Muscle layer of colon (tissue), 2 donors: ENCODE data around the gene CAPN5.

Experiments used
- H3K27ac ChIP-seq: one replicate; pipeline ENCODE4 v1.7.0; 2013; ENCODE audit warnings: low read depth, mild to moderate bottlenecking, low read length, moderate library complexity
- H3K27me3 ChIP-seq, 2 donors: one replicate each; pipeline ENCODE4 v1.7.0; 2013; ENCODE audit warnings: low read length in 2 of 2, mild to moderate bottlenecking in 2 of 2; ENCODE audit not compliant: insufficient read depth in 2 of 2, control insufficient read depth in 1 of 2
- H3K36me3 ChIP-seq: one replicate; pipeline ENCODE4 v1.7.0; 2013; ENCODE audit warnings: mild to moderate bottlenecking, low read length; ENCODE audit not compliant: insufficient read depth
- H3K4me1 ChIP-seq: one replicate; pipeline ENCODE4 v1.7.0; 2013; ENCODE audit warnings: mild to moderate bottlenecking, low read length; ENCODE audit not compliant: insufficient read depth
- H3K4me3 ChIP-seq, 2 donors: one replicate each; pipeline ENCODE4 v1.7.0; 2013; ENCODE audit warnings: low read length in 2 of 2, low read depth in 1 of 2, mild to moderate bottlenecking in 1 of 2, moderate library complexity in 1 of 2
- H3K9ac ChIP-seq: one replicate; pipeline ENCODE4 v1.7.0; 2013; ENCODE audit warnings: low read length
- H3K9me3 ChIP-seq: one replicate; pipeline ENCODE4 v1.7.0; 2013; ENCODE audit warnings: mild to moderate bottlenecking, low read length
- donor health status: abdominal sarcoma.
- donor health status: Adenocarcinoma of cecum.

Gene CAPN5

DNA sequence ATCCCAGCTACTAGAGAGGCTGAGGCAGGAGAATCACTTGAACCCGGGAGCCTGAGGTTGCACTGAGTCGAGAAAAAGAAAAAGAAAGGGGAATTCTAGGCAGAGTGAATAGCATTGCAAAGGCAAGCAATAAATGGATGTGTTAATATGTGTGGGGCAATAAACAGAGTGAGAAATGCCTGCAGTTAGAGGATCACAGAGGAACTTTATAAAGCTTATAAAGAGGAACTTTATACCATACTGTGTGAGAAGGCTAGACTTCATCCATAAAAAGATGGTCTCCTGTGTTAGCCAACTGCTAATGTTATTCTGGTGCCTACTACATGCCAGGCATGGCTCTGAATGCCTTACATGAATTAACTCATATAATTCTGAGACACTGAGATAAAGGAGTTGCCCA is 31.7 kb upstream of the CAPN5 start:
- Histone ChIP-seq H3K4me3 (no peak overlapping the region), H3K9me3 (no peaks in the 10 kb centered on the region), H3K4me1 (no peaks in the 10 kb centered on the region), H3K9ac (no peak overlapping the region), H3K36me3 (no peaks in the 10 kb centered on the region), H3K27ac (no peak overlapping the region), H3K27me3 (peaks cover 12 to 31% of the 10 kb centered on the region in 2 donors)

DNA sequence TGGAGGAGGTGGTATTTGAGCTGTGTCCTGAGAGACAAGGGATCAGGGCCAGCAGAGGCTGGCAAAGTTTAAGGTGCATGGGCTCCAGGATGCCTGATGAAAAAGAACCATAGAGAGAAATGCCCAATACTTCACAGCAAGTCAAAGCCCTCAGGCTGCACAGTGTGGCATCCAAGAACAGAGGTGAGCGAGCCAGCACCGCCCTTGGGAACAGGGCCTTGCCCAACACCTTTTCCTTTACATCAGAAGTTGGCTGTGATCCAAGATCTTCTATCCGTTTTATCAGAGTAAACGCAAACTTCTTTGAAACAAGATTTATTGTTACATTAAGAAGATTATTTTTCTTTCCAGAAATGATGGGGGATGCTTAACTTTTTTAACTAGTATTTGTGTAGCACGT is 31.2 kb upstream of the CAPN5 start:
- H3K9me3 ChIP-seq: no peaks in the 10 kb centered on the region
- no peaks in the 10 kb centered on the region for H3K36me3 ChIP-seq
- H3K4me1 ChIP-seq: no peaks in the 10 kb centered on the region
- no peak overlapping the region for H3K4me3 ChIP-seq
- no peak overlapping the region for H3K9ac ChIP-seq
- peaks cover 8 to 34% of the 10 kb centered on the region in 2 donors for H3K27me3 ChIP-seq
- no peak overlapping the region for H3K27ac ChIP-seq

DNA sequence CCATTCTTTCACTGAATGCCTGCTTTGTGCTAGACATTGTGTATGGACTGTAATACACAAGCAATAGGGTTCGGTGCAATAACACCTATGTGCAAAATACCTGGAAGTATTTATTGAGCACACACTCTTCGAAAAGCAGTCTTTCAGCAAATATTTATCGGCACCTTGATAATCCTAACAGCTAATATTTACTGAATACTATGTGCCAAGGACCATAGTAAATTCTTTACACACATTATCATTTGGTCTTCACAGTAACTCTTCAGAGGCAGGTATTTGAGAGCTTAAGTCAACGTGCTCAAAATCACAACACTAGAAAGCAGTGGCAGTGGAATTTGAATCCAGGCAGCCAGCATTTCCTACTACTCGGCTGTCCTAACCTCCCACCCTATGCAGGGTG is 30.4 kb upstream of the CAPN5 start:
- Histone ChIP-seq H3K4me3 (no peak overlapping the region), H3K27ac (no peak overlapping the region), H3K9me3 (no peaks in the 10 kb centered on the region), H3K9ac (no peak overlapping the region), H3K4me1 (no peaks in the 10 kb centered on the region), H3K27me3 (peaks cover 11 to 34% of the 10 kb centered on the region in 2 donors), H3K36me3 (no peaks in the 10 kb centered on the region)

DNA sequence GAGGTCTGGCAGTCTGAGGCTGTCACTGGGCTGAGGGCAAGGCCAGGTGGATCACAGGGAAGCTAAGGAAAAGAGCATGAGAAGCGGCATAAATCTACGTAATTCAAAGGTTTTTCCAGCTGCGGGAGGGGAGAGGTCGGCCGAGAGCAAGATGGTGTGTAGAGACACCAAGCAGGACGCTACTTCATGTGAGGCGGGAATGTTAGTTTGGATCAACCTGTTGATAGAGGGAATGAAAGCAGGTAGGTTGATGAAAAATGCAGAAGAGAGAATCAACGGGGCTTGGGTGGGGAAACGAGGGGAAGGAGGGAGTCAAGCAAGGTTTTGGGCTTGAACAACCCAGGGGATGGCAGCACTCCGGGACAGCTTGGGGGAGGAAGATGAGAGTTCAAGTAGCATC is 29.7 kb upstream of the CAPN5 start:
- Histone ChIP-seq H3K4me3 (no peak overlapping the region), H3K27me3 (peaks cover 11 to 40% of the 10 kb centered on the region in 2 donors), H3K9me3 (no peaks in the 10 kb centered on the region), H3K36me3 (no peaks in the 10 kb centered on the region), H3K27ac (no peak overlapping the region), H3K9ac (no peak overlapping the region), H3K4me1 (no peaks in the 10 kb centered on the region)

DNA sequence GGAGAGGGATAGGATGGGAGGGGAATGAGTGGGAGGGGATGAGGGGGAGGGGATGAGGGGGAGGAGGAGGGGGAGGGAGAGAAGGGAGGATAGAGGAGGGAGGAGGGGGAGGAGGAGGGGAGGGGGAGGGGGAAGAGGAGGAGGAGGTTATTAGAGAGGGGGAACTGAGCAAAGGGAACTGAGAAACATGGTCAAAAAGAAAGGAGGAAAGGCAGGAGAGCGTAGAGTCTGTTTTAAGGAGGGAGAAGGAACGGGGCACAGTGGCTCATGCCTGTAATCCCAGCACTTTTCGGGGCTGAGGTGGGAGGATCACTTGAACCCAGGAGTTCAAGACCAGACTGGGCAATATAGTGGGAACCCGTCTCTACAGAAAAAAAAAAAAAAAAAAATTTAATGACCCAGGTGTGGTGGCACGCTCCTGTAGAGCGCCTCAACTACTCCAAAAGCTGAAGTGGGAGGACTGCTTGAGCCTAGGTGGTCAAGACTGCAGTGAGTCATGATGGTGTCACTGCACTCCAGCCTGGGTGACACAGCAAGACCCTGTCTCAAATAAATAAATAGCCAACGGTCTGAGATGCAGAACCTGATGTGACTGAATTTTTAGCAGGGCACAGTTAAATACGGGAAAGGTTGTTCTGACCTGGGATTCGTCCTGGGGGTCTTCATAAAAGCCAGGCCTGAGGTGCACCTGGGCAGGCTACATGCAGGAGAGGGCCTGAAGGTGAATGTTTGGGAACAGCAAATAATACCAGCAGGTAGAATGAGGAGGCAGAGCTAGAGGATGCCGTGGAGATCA is 28.5 kb upstream of the CAPN5 start:
- Histone ChIP-seq H3K36me3 (no peaks in the 10 kb centered on the region), H3K9me3 (no peaks in the 10 kb centered on the region), H3K4me3 (no peak overlapping the region)

DNA sequence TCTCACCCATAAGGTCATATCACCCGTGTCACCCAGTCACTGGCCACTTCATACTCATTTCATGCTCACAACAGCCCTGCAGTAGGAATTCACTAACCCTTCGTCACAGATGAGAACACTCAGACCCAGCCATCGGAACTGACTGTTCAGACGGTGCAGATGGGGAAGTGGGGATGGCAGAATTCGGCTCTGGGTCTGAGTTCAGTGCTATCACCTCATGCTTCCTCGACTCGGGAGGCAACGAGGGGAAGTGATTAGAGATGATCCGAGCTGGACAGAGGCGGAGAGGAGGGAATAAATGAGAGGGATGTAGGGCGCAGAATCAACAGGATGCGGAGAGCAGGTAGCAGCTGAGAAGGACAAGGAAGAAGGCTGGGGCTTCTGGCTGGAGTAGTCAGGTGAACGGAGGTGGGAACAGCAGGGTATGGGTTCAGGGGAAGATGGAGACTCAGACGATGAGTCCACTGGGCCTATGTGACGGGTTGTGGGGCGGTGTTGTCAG is 27.9 kb upstream of the CAPN5 start:
- Histone ChIP-seq H3K27ac (no peak overlapping the region), H3K4me1 (no peaks in the 10 kb centered on the region), H3K9me3 (no peaks in the 10 kb centered on the region), H3K36me3 (no peaks in the 10 kb centered on the region), H3K9ac (no peak overlapping the region), H3K27me3 (peaks cover 11 to 42% of the 10 kb centered on the region in 2 donors), H3K4me3 (no peak overlapping the region)

More for the DNA sequence above, 28.5 kb upstream of the CAPN5 start:
- Histone ChIP-seq H3K27me3 (peaks cover 11 to 42% of the 10 kb centered on the region in 2 donors), H3K27ac (no peak overlapping the region), H3K9ac (no peak overlapping the region), H3K4me1 (no peaks in the 10 kb centered on the region)

DNA sequence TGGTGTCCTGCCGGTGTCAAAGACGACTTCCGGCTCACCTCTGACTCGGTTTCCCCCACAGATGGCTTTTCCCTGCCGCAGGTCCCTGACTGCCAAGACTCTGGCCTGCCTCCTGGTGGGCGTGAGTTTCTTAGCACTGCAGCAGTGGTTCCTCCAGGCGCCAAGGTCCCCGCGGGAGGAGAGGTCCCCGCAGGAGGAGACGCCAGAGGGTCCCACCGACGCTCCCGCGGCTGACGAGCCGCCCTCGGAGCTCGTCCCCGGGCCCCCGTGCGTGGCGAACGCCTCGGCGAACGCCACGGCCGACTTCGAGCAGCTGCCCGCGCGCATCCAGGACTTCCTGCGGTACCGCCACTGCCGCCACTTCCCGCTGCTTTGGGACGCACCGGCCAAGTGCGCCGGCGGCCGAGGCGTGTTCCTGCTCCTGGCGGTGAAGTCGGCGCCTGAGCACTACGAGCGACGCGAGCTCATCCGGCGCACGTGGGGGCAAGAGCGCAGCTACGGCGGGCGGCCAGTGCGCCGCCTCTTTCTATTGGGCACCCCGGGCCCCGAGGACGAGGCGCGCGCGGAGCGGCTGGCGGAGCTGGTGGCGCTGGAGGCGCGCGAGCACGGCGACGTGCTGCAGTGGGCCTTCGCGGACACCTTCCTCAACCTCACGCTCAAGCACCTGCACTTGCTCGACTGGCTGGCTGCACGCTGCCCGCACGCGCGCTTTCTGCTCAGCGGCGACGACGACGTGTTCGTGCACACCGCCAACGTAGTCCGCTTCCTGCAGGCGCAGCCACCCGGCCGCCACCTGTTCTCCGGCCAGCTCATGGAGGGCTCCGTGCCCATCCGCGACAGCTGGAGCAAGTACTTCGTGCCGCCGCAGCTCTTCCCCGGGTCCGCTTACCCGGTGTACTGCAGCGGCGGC is 27.0 kb upstream of the CAPN5 start:
- peak overlapping the region; percentile 27 to 38 for H3K4me3 ChIP-seq
- H3K27me3 ChIP-seq: peaks cover 11 to 42% of the 10 kb centered on the region in 2 donors
- H3K36me3 ChIP-seq: no peaks in the 10 kb centered on the region
- no peaks in the 10 kb centered on the region for H3K9me3 ChIP-seq
- H3K4me1 ChIP-seq: no peaks in the 10 kb centered on the region
- no peak overlapping the region for H3K9ac ChIP-seq
- no peak overlapping the region for H3K27ac ChIP-seq

DNA sequence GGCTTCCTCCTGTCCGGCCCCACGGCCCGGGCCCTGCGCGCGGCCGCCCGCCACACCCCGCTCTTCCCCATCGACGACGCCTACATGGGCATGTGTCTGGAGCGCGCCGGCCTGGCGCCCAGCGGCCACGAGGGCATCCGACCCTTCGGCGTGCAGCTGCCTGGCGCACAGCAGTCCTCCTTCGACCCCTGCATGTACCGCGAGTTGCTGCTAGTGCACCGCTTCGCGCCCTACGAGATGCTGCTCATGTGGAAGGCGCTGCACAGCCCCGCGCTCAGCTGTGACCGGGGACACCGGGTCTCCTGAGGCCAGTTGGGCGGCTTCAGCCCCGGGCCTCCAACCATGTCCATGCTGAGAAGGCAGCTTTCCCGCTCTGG is 26.4 kb upstream of the CAPN5 start:
- H3K9ac ChIP-seq: no peak overlapping the region
- H3K9me3 ChIP-seq: no peaks in the 10 kb centered on the region
- no peak overlapping the region for H3K4me3 ChIP-seq
- no peaks in the 10 kb centered on the region for H3K36me3 ChIP-seq
- H3K27ac ChIP-seq: no peak overlapping the region
- peaks cover 12 to 46% of the 10 kb centered on the region in 2 donors for H3K27me3 ChIP-seq
- no peaks in the 10 kb centered on the region for H3K4me1 ChIP-seq

DNA sequence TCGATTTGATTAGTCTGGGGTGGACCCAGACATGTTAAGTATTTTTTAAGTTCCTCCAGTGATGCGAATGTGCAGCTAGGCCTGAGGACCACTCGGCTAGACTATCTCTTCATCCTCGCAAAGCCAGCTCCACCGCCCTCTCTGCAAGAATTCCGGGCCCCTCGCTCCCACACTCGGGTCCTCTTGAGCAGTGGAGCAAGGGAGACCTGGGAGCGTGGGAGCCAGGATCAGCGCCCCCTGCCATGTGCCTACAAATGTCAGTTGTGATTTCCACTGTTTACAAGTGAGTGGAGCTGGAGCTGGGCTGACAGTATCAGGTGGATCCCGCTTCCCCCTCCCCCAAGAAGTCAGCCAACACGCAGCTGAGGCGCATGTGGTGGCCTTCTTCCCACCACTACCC is 25.9 kb upstream of the CAPN5 start:
- Histone ChIP-seq H3K4me1 (no peaks in the 10 kb centered on the region), H3K9me3 (no peaks in the 10 kb centered on the region), H3K27me3 (peaks cover 17 to 50% of the 10 kb centered on the region in 2 donors), H3K9ac (no peak overlapping the region), H3K27ac (no peak overlapping the region), H3K4me3 (no peak overlapping the region), H3K36me3 (no peaks in the 10 kb centered on the region)

DNA sequence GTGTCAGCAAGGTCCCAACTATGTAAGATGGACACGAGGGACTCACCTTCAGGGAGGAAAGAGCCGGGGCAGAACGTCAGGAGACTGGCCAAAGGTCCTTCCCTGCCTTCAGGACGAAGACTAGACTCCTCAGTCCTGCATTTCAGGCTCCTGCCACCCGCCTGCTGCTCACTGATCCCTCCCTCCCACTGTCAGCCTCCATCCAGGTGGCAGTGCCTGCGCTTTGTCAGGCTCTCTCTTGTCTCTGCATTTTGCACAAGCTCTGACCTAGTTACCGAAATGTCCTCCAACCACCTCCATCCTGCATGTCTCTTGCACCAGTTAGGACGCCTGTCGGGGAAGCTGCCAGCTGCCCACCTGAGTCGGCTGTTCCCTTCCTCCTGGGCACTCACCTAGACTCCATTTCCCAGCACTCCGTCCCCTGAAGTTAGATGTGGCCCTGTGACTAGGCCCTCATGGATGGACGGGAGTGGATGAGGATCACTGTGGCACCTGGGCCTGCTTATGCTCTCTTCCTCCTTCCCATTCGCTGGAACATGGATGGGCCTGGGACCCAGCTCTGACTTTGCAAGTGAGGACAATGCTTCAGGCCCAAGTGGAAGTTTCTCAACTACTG is 24.6 kb upstream of the CAPN5 start:
- Histone ChIP-seq H3K9me3 (no peaks in the 10 kb centered on the region), H3K4me3 (no peak overlapping the region), H3K9ac (no peak overlapping the region), H3K27ac (no peak overlapping the region), H3K4me1 (peaks cover 3% of the 10 kb centered on the region), H3K27me3 (peaks cover 18 to 52% of the 10 kb centered on the region in 2 donors), H3K36me3 (no peaks in the 10 kb centered on the region)

DNA sequence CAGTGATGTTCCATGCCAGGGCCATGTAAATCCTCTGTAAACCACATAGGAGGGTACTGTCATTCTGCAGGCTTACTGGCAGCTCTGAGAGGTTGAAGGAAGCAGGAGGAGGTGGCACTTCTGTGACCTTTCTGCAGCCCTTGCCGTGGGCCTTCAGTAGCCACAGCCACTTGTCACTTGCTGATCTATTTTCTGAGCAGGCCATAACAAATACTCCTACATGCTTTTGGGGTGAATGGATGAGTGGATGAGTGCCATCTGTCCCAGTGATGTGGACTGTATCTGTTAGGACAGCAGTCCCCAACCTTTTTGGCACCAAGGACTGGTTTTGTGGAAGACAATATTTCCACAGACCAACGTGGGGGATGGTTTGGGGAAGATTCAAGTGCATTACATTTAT is 22.4 kb upstream of the CAPN5 start:
- no peaks in the 10 kb centered on the region for H3K9me3 ChIP-seq
- H3K27ac ChIP-seq: no peak overlapping the region
- no peak overlapping the region for H3K9ac ChIP-seq
- H3K36me3 ChIP-seq: no peaks in the 10 kb centered on the region
- peaks cover 5% of the 10 kb centered on the region for H3K4me1 ChIP-seq
- H3K4me3 ChIP-seq: no peak overlapping the region
- H3K27me3 ChIP-seq: peaks cover 13 to 41% of the 10 kb centered on the region in 2 donors
